Right cardiac atrium (tissue), 5 donors: ENCODE data around the gene SLC44A1. TPM values are rescaled to one million over a fixed set of nuclear protein-coding genes. Genes with fewer than 3 reads are reported as not detected.

ENCODE experiments used
- ATAC-seq, 2 donors: fragments of 200-7000 bp; cut with Tn5 transposase; one replicate each; pipeline versions ENCODE4 v1.8.0 to v1.9.1; 2020; ENCODE audit warnings: moderate library complexity in 2 of 2, mild to moderate bottlenecking in 1 of 2
- DNase-seq, 3 donors: peaks; one replicate each; pipeline ENCODE4 v3.0.0-alpha.2; 2020
- H3K27ac ChIP-seq: one replicate; pipeline ENCODE4 v1.5.1; 2013; ENCODE audit warnings: mild to moderate bottlenecking, low read length, control low read depth, moderate library complexity
- H3K27me3 ChIP-seq: one replicate; pipeline ENCODE4 v1.6.1; 2013; ENCODE audit not compliant: control insufficient read depth, insufficient read depth
- H3K4me1 ChIP-seq: one replicate; pipeline ENCODE4 v1.6.1; 2013; ENCODE audit warnings: low read length; ENCODE audit not compliant: control insufficient read depth, insufficient read depth
- H3K4me3 ChIP-seq: one replicate; pipeline ENCODE4 v1.5.1; 2013; ENCODE audit warnings: low read length, control low read depth
- H3K9me3 ChIP-seq: one replicate; pipeline ENCODE4 v1.6.1; 2013; ENCODE audit warnings: low read length; ENCODE audit not compliant: control insufficient read depth
- WGBS: extraction: QIAGEN DNeasy Blood & Tissue Kit; methylation state at CpG from one replicate; pipeline ENCODE4 v1.1.7; 2013; 5-methylcytosine and 5-hydroxymethylcytosine counted together
- intact Hi-C, 4 donors: fragments of 100-400 bp; cut with DNase I; formaldehyde crosslinking; loops; one replicate each; pipeline versions ENCODE4 v1.11.0 to v1.14.0; 2022 to 2023
- polyA plus RNA-seq: library from polyadenylated mRNA; stranded (reverse); fragments of 200-250 nt; gene quantifications from one replicate; pipeline ENCODE4 v1.2.3, GENCODE V29; 2013
- total RNA-seq, 4 donors: library from RNA; stranded (reverse); fragmentation: NEBNext Ultra II Directional; extraction: Animal tissue kit (Norgen Biotek cat#: 25700); gene quantifications; one replicate each; pipeline ENCODE4 v1.2.1, GENCODE V29; 2021
- donor health status: healthy with polysubstance abuse.
- donor health status: DM: no; HTN: yes; CAD: no.
- donor health status: DM: no; HTN: no; CAD: no.
- donor health status: DM: no; HTN: yes; CAD: no; lungs with severe emphysema.
- donor health status: DM: yes; HTN: yes; CAD: no.

SLC44A1 gene
- total and polyA plus RNA-seq, 5 donors: 5.8 to 18.3 (median 16.1) TPM

DNA sequence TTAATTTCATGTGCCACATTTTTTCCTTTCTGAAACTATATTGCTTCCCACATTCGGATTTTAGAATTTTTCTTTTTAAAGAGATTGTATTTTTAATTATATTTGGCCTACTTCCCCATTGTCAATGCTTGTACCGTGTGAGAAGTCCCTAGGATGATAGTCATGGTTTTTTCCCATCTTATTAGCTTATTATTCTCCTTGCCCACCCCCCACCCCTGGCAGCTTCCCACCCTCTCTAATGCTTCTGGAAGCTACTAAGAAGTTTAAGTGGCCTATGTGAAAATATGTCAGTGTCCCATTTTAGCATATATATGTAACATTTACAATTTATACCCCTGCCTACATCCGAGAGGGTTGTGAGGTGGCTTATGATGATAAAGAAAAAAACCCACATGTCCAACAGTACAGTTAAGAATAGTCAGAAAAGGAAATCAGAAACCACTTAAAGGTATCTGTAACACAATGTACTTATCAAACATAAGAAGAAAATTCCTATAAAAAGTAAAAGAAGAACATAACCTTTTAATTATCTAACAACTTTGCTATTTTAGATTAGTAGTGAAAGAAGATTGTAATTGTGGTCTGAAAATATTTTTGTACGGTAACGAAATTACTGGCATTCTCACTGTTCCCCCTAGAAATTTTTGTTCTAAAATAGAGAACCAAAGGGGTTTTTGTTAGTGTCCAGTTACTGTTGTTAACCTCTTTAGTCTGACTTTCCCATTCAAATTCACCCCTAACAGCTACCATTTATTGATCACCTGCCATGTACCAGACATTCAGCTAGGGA is 62.1 kb downstream of the SLC44A1 start:
- no peaks in the 10 kb centered on the region for H3K4me1 ChIP-seq
- H3K27ac ChIP-seq: no peak overlapping the region
- H3K27me3 ChIP-seq: no peaks in the 10 kb centered on the region
- intact Hi-C loops: no loop called here
- H3K4me3 ChIP-seq: no peak overlapping the region
- H3K9me3 ChIP-seq: no peaks in the 10 kb centered on the region
- WGBS: 82% methylated on average over 5 of the region's 5 CpGs
- DNase-seq (no peak), ATAC-seq (no peak)

DNA sequence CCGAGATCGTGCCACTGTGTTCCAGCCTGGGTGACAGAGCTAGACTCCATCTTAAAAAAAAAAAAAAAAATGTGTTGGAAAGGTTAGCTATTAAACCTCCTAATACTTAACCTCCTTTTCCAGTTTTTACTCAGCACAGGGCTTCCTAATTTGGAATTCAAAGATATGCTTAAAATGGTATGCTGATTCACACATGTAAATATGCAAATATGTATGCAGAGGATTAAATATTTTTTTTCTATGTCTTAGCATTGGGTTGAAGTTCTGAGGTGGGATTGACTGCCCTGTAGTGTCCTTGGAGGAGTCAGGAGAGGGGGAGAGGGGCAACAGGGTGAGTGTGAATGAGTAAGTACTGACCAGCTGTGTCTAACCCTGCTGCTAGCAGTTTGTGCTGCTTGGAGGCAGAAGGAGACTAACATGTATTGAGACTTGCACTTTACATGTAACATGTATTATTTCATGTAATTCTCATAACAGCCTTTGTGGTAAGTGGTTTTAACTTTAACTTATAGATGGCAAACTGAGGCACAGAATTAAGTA is 63.2 kb downstream of the SLC44A1 start:
- DNase-seq (no peak), ATAC-seq (no peak)
- H3K9me3 ChIP-seq: no peaks in the 10 kb centered on the region
- 100% methylated on average over 2 of the region's 2 CpGs for WGBS
- no peaks in the 10 kb centered on the region for H3K27me3 ChIP-seq
- intact Hi-C loops: no loop called here
- no peaks in the 10 kb centered on the region for H3K4me1 ChIP-seq
- H3K27ac ChIP-seq: no peak overlapping the region
- H3K4me3 ChIP-seq: no peak overlapping the region

DNA sequence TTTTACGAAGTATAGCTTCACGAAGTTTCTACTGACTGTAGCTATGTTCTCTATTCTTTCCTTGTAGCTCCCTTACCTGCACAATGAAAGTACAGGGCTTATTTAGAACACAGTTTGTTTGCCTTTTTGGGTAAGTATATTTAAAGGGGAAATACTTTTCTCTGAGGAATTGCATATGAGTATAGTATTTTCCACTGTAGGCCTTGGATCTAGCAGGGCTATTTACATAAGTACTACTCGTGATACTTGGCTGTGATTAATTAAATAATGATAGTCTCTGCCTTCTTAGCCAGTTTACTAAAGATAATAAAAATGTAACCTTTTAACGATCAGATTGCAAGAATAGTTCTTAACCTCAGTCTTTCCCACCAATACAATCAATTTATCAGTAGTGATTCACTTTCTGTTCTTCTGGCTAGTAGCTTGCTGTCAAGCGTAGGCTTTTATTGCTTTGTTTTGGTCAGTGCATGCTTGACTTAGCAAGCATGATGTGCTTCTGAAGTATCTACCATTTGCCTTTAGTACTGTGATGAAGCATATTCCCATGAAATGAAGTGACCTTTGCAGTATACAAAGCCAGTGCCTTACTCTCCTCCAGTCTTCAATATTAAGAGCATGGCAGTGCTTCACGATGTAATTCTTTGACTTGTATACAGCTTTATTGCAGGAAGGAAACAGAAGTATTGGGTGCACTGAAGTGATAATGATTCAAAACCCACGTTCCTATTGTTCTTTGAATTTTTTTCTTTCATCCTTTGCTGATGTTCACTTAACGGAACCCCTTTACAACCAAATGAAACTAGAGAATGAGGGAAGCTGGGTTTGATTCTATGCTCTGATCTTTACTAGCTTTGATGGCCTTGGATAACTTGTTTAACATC is 64.2 kb downstream of the SLC44A1 start:
- 78% methylated on average over 8 of the region's 8 CpGs for WGBS
- Histone ChIP-seq H3K9me3 (no peaks in the 10 kb centered on the region), H3K4me1 (no peaks in the 10 kb centered on the region), H3K4me3 (no peak overlapping the region), H3K27ac (no peak overlapping the region), H3K27me3 (no peaks in the 10 kb centered on the region)
- intact Hi-C loops: no loop called here
- DNase-seq (no peak), ATAC-seq (no peak)

DNA sequence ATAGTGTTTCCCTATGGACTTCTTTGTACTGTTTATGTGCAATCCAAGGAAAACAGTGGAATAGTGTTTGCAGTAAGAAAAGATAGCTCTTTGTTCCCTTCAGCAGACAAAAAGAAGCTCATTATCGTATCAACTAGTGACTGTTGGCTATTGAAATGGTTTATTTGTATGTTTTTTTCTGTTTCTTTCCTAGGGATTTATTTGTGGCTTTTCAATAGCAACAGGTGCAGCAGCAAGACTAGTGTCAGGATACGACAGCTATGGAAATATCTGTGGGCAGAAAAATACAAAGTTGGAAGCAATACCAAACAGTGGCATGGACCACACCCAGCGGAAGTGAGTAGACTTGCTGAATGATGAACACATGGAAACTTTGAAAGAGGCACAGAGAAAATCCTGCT is 65.1 kb downstream of the SLC44A1 start:
- DNase-seq (no peak), ATAC-seq (no peak)
- Histone ChIP-seq H3K9me3 (no peaks in the 10 kb centered on the region), H3K4me3 (no peak overlapping the region), H3K27ac (no peak overlapping the region), H3K27me3 (no peaks in the 10 kb centered on the region), H3K4me1 (no peaks in the 10 kb centered on the region)
- 77% methylated on average over 3 of the region's 3 CpGs for WGBS
- intact Hi-C loops: no loop called here

DNA sequence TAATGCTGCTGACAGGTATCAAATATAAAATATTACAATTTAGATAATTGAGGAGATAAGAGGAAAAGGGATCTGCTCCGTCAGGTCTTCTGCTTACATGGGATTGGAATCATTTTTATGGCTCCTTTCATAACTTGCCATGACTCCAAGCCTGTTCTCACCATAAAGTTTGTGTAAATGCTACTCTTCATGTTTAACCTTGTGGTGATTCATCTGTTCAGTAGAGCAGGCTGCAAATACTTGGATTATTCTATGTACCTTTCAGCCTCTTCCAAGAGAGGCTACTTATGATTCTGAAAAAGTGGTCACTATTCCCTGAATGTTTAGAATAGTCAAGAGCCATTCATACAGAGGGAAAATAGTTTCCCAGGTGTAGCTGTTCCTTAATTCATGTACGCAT is 66.9 kb downstream of the SLC44A1 start:
- DNase-seq (no peak), ATAC-seq (no peak)
- 99% methylated on average over 2 of the region's 2 CpGs for WGBS
- H3K4me1 ChIP-seq: no peaks in the 10 kb centered on the region
- no peaks in the 10 kb centered on the region for H3K27me3 ChIP-seq
- no peaks in the 10 kb centered on the region for H3K9me3 ChIP-seq
- intact Hi-C loops: no loop called here
- H3K27ac ChIP-seq: no peak overlapping the region
- H3K4me3 ChIP-seq: no peak overlapping the region

DNA sequence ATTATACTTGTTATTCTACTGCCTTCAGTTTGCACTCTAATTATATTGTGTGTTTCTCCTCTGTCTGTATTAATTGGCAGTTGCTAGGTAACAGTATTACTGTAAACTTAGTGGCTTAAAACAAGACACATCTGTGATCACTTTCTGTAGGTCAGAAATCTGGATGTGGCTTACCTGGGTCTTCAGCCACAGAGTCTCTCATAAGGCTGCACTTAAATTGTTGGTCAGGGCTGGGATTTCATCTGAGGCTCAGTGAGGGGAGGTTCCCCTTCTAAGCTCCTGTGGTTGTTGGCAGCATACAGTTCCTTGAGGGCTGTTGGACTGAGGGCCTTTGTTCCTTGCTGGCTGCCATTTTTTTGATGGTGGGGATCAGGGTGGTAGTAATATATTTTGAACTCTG is 68.8 kb downstream of the SLC44A1 start:
- ATAC-seq (no peak), DNase-seq (no peak)
- intact Hi-C loops: no loop called here
- Histone ChIP-seq H3K27me3 (no peaks in the 10 kb centered on the region), H3K4me1 (no peaks in the 10 kb centered on the region), H3K4me3 (no peak overlapping the region), H3K27ac (no peak overlapping the region), H3K9me3 (no peaks in the 10 kb centered on the region)

DNA sequence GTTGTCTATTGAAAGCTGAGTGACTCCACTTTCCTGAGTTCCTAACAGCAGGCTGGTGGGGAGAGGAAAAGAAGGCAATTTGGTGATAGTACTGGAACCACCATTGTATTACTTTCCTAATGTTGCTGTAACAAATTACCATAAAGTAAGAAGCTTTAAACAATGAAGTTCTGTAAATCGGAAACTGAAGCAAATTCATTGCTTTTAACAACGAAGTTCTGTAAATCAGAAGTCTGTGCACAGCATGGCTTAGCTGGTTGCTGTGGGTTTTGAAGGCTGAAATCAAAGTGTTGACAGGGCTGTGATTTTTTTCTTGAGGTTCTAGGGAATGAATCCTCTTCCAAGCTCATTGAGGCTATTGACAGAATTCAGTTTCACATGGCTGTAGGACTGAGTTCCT is 72.3 kb downstream of the SLC44A1 start:
- no peaks in the 10 kb centered on the region for H3K9me3 ChIP-seq
- H3K27ac ChIP-seq: no peak overlapping the region
- intact Hi-C loops: no loop called here
- H3K4me1 ChIP-seq: no peaks in the 10 kb centered on the region
- no peak for ATAC-seq
- WGBS: 92% methylated on average over 2 of the region's 2 CpGs
- H3K4me3 ChIP-seq: no peak overlapping the region
- DNase-seq: no peak
- no peaks in the 10 kb centered on the region for H3K27me3 ChIP-seq

DNA sequence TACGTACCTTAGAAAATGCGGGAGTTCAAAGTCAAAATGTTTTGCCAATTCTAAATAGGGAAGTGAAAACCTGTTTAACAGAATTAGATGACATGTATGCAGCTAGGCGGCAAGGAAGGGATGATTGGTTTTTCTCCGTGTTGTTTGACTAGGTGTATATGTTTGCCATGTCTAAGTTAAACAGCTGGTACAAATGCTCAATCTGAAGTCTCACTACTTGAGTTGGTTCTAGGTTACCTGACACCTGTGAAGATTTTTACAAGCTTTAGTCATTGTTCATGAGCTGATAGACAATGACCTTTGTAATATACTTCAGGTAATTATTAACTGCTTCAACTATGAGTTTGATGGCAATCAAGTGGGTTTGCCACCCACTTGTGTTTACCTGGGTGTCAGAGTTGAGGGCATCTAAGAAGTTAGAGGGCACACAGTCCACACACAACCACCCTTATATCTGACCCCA is 74.3 kb downstream of the SLC44A1 start:
- H3K27me3 ChIP-seq: no peaks in the 10 kb centered on the region
- H3K27ac ChIP-seq: no peak overlapping the region
- ATAC-seq: peak in 1 of 2 donors; percentile 29
- H3K4me3 ChIP-seq: no peak overlapping the region
- DNase-seq: no peak
- intact Hi-C loops: no loop called here
- H3K4me1 ChIP-seq: no peaks in the 10 kb centered on the region
- WGBS: 81% methylated on average over 4 of the region's 4 CpGs
- H3K9me3 ChIP-seq: no peaks in the 10 kb centered on the region

DNA sequence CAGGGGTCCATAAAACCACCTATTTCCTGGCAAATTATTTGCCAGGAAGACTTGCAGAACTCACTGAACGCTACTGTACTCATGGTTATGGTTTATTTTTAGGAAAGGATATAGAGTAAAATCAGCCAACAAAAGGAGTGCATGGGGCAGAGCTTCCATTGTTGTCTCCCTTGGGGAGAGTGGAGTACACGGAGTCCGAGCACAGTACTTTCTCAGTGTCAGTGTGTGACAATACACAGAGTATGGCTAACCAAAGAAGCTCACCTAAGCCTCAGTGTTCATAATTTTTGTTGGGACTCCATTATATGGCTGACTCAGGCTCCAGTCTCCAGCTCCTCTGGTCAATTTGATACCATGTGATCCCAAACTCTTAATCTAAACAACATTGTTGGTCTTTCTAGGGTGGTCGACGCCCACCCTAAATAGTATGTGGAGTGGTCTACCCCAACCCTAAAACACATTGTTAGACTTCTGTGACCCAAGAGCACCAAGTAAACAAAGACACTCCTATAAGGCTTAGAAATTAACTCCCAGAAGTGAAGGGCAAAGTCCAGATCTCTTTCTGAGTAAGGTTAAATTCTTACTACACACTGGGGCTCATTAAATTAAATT is 74.9 kb downstream of the SLC44A1 start:
- DNase-seq (no peak), ATAC-seq (no peak)
- H3K27me3 ChIP-seq: no peaks in the 10 kb centered on the region
- 87% methylated on average over 5 of the region's 5 CpGs for WGBS
- no peak overlapping the region for H3K4me3 ChIP-seq
- H3K27ac ChIP-seq: no peak overlapping the region
- no peaks in the 10 kb centered on the region for H3K9me3 ChIP-seq
- intact Hi-C loops: no loop called here
- no peaks in the 10 kb centered on the region for H3K4me1 ChIP-seq

DNA sequence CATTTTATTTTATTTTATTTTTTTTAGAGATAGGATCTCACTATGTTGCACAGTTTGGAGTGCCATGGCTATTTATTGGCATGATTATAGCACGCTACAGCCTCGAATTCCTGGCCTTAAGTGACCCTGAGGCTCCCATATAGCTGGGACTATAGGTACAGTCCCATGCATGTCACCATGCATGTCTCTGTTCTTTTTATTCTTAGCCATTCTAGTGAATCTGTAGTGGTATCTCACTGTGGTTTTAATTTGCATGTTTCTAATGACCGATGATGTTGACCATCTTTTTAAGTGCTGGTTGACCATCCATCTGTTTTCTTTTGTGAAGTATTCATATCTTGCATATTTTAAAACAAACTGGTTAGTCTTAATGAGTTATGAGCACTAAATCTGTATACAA is 76.1 kb downstream of the SLC44A1 start:
- Histone ChIP-seq H3K4me1 (no peaks in the 10 kb centered on the region), H3K9me3 (no peaks in the 10 kb centered on the region), H3K27ac (no peak overlapping the region), H3K4me3 (no peak overlapping the region), H3K27me3 (no peaks in the 10 kb centered on the region)
- 96% methylated on average over 3 of the region's 3 CpGs for WGBS
- no peak for DNase-seq
- no peak for ATAC-seq
- intact Hi-C loops: no loop called here

DNA sequence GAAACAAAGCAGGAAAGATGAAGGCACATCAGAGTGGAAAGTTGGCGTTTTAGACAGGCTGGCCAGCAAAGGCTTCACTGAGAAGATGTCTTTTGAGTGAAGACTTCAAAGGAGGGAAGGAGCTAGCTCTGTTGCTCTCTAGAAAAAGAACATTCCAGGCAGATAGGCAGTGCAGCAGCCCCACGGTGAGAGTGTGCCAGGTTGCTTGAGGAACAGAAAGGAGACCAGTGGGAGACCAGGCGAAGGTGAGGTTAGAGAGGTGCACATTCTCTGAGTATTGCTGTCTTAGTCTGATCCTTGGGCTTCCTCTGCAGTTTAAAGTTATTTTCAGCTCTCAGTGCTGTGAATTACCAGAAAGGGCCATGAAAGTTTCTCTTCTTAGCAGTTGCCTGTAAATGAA is 83.8 kb downstream of the SLC44A1 start:
- WGBS: 86% methylated on average over 3 of the region's 3 CpGs
- H3K27ac ChIP-seq: no peak overlapping the region
- H3K27me3 ChIP-seq: no peaks in the 10 kb centered on the region
- H3K4me3 ChIP-seq: no peak overlapping the region
- intact Hi-C loops: no loop called here
- ATAC-seq (no peak), DNase-seq (no peak)
- H3K4me1 ChIP-seq: peaks cover 5% of the 10 kb centered on the region
- H3K9me3 ChIP-seq: no peaks in the 10 kb centered on the region
